GM19025 (cell line): Measurements from ENCODE around the gene DACT2.
"Not testable (repeated sequence)": the region's sequence is repeated elsewhere in the genome, so short reads cannot be mapped to it uniquely, and the experiment has no call there.

Experiments
- ATAC-seq: cut with Tn5 transposase; IDR thresholded peaks from one replicate; pipeline ENCODE4 v1.9.1; 2021; ENCODE audit warnings: mild to moderate bottlenecking, low read depth, moderate library complexity; ENCODE audit not compliant: unreplicated experiment

The DACT2 gene, protein sequence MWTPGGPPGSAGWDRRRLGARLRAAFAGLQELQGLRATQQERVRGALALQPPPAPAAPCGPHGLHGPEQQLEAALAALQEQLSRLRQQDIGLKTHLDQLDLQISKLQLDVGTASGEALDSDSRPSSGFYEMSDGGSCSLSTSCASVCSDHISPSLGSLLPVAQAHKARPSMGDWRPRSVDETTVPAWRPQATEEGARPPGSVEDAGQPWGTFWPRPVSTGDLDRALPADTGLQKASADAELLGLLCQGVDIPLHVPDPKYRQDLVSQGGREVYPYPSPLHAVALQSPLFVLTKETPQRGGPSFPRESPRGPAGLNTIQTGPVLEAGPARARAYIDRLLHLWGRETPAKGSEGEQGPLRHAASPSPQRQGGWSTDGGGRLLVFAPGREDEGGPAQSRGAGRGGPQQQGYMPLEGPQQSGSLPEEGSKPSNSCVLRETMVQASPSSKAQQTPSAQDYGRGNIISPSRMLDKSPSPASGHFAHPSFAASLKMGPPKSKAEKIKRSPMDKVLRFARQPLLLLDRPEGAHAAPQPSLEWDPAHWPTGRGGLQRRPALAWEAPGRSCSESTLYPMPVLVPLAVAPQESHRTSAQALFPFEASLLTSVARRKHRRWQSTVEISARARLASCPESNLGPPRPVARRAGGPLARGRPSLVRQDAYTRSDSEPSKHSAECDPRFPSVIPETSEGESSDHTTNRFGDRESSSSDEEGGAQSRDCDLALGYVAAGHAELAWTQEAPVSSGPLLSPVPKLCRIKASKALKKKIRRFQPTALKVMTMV

DNA sequence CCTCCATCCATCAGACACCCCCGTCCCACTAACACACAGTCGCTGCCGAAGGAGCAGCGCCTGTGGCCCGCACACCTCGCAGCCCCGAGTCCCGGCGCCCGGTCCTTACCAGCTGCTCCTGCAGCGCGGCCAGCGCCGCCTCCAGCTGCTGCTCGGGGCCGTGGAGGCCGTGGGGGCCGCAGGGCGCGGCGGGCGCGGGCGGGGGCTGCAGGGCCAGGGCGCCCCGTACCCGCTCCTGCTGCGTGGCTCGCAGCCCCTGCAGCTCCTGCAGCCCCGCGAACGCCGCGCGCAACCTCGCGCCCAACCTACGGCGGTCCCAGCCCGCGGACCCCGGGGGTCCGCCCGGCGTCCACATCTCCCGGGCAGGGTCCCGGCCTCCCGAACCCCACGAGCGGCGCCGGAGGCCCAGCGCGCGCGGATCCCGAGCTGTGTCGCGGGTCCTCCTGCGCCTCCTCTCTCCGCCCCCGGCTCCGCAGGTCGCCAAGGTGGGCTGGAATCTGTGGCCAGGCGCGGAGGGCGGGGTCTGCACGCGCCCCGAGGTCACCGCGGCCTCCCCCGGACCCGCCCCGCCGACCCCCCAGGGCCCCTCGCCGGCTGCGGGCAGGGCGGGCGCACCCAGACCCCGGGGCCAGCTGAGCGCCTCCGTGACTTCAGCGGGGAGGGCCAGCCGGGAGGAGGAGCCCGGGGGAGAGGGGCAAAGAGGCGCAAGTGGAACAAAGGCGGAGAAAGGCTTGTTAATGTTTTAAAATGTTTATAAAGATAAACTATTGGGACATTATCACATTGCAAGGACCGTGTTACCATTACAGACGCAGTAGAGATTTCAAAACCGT lies at the start of gene DACT2:
Gene DACT2 (minus strand): TSS at position 499 of the 833 bp plus-strand sequence. CDS start 144 bp downstream, at position 355.
- ATAC-seq = no peak

DNA sequence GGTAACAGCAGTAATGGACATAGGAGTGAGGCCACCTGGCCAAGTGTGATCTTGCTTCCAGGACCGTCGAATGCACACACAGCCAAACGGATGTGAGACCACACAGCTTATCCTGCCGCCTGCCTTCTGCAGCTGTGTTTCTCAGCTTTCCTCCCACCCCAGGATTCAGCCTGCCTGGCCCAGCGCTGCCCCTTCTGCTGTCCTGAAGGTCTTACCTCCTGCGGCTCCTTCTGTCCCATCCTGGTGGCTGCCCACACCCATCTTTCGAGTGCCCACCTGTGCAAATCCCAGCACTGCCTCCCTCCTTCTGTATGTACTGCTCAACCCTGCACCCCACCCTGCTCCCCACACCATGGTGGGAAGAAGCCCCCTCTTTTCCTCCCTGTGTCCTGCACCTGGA lies 49.4 kb upstream of the DACT2 start:
- ATAC-seq = no peak

DNA sequence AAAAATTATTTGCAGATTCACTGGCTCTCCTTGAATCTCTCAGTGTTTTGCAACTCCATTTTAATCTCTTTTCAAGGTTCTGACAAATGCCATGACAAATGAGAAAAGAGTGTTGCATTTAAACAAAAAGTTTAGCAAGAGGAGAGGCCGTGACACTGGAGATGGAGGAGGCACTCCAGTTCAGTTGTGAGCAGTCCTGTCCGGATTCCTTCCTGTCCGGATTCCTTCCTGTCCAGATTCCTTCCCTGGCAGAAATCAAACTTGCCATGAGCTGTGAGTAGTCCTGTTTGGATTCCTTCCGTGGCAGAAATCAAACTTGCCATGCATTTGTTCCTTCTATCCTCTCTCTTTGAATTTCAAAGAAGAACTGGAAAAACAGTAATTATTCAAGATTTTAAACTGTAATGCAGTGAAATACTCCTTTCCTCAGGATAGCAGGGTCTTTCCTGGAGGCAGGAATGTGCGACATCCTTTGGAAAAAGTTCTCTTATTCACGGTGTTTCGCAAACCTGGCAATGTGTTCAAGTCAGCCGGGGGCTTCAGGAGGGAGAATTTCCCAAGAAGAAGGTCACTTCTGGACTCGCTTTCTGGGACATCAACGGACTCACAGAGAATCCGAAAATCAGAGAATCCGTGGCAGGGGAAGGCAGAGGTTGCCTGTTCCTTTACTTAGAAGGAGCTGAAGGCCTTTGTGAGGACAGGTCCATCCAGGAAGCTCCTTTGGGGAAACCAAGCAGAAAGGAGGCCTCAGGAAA lies 48.7 kb upstream of the DACT2 start:
- ATAC-seq = no peak

DNA sequence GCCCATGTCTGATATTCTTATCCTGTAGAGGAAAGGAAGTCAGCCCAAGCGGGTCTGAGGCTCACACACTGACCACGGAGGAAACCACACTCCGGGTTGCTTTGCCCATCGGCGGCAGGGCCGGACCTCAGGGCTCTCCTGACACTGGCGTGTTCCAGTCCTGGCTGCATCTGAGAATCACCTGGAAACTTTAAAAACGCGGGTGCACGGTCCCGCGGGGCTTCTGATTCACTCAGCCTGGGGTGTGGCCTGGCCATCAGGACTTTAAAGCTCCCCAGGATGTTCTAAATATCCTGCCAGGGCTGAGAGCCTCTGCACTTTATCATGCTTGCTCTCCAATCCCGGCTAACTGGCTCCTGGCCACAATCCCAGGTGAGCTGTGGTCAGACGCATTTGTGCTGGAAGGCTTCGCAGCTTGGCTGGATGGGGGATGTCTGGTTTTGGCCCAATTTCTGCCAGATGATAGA lies 47.7 kb upstream of the DACT2 start:
- no peak for ATAC-seq

DNA sequence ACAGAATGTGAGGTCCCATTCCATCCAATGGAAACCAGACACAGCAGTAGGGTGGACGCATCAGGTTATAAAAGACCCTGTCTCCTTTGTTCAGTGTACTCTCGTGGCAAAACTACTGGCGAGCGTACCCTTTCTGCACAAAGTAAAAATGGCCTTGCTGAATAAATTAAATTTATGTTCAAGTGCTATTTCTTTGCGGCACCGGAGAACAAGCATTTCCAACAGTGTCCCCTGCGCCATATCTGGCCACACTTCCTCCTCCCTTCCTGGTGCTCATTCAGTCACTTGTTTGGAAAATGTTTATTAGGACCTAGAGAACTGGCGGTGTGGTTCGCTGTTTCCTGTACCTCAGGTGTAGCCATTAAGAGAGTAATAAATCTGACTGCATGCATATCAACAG lies 46.9 kb upstream of the DACT2 start:
- ATAC-seq = no peak

DNA sequence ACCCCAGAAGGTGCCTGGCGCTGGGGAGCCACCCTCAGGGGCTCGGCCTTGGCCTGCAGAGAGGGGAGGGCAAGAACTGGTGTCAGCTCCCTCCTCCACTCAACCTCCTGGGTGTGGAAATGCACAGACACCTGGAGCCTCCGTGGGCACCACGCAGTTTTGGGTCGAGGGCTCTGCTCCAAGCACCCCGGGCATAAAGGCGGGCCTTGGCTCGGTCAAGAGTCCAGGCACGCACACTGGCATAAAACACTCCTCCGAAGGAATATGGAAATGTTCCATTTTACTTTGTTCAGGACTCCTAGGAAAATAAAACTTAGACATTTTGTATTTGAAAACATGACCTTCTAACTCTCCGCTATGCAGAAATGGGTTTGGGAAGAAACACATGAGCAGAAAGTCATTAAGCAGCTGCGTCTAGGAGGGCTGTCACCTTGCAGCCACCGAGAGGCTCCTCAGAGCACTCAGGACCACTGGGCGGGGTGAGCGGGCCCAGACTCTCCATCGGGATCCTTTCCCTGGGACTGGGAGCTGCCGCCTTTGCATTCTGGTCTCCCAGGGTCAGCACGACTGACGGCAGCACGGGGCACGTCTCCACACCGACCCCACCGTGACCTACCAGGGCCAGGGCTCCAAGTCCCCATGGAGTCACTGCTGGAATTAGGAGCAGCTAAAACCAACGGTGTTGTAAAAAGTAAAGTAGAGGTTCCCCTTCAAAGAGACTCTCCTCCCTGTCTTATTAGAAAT lies 46.0 kb upstream of the DACT2 start:
- no peak for ATAC-seq

DNA sequence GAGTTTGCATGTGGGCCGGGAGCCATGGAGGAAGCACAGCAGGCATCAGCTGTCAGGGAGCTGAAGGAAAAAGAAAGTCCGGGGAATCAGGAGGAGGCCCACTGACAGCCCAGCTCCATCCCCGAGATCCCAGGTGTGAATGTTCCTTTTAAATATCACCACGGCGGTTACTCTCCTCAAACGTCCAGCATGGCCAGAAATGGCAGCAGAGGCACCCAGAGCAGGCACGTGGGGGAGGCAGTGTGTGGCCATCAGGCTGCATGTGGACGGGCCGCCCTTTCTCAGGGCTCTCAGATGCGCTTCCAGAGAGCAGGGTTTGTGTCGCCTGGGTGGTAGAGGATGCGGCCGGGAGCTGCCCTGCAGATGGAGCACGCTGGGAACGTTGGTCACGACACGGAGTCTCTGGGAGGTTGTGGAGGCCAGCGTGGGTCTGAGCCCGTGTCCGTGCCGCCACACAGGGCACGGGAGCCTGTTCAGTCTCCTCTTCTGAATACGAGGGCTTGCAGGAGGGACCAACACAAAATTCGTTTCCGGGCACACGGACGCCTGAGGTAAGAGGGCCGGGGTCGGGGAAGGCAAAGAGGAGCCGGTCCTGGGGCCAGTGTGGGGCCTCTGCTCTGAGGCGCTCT lies 45.3 kb upstream of the DACT2 start:
- ATAC-seq = no peak

DNA sequence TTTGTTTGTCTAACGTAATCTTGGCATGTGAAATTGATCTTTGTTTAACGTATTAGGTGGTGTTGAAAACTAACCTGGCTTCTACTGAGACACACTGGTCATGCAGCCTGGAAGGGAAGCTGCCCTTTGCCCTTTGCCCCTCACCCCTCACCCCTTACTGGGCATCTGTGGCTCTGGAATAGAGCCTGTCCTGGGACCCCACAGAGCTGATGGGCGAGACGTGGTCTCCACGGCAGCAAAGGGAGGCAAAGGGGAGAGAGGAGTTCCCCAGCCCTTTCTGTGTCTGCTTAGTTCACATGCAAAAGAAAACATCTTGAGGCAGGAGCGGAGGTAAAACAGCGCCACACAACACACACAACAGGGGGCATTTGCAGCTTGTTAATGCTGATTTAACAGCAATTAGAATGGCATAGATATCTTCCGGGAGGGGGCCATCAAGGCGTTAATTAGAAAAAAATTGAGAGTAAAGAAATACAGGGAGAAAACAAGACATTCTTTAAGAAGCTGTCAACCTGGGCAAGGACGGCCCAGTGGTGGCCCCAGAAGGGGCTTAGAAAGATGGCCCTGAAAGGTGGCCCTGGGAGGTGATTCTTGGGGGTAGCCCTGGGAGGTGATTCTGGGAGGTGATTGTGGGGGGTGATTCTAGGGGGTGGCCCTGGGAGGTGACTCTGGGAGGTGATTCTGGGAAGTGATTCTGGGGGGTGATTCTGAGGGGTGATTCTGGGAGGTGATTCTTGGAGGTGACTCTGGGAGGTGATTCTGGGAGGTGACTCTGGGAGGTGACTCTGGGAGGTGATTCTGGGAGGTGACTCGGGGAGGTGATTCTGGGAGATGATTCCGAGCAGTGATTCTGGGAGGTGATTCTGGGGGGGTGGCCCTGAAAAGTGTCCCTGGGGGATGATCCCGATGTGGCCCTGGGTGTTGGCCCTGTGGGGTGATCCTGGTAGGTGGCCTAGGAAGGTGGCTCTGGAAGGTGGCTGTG lies 44.5 kb upstream of the DACT2 start:
- ATAC-seq = no peak

DNA sequence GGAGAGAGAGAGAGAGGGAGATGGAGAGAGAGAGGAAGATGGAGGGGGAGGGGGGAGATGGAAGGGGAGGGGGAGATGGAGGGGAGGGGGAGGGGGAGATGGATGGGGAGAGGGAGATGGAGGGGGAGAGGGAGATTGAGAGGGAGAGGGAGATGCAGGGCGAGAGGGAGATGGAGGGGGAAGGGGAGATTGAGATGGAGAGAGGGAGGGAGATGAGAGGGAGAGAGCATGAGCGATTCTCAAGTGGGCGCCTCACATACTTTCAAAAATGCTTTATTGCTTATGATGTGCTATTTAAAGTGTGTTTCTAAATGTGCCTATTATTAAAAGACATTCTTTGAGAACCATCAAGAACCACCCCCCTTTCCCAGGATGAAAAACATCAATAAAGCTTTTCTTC lies 43.7 kb upstream of the DACT2 start:
- ATAC-seq = no peak

DNA sequence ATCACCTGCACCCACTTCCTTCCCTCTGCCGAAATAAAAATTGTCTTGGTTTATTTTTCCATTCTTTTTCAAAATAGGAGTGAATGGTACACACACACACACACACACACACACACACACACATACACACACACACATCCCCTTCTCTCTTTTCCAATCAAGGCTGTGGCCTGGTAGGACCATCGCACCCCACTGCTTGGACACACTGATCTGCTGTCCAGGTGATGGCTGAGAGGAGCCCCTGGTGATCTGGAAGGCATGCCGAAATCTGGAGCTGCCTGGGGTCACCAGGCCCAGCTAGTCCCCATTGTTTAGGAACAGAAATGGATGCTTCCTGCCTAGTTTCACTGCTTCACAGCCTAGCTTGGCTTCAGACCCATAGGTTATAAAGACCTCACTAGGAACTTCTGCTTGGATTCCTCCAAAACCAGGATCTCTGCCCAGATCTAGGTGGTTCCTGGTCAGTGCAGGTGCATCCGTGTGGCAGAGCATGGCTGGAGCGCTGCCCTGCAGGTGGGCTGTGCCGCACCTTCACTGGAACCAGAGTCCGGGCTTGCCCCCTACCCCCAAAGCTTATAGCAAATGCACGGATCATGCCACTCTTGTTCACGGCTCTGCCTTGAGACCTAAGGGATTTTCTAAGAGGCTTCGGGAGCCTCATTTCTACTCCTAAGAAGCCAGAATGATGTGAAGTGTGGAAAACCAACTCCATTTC lies 42.9 kb upstream of the DACT2 start:
- ATAC-seq = no peak

DNA sequence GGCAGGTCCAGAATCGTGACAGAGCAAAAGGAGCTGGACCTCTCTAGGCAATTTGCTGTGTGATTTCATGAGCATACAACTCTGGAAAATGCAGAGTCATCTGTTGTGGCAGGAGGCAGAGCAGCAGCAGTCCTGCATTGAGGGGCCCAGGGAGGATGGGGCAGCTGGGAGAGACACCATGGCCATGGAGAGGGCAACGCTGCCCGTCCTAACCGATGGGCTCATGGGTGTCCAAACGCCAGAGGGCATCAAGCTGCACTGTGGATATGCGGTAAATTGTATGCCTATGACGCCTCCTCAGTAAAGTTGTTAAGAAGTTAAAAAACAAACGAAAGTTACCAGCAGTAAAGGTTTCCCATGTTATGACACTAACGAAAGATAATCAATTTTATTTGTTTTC lies 42.2 kb upstream of the DACT2 start:
- ATAC-seq = no peak

DNA sequence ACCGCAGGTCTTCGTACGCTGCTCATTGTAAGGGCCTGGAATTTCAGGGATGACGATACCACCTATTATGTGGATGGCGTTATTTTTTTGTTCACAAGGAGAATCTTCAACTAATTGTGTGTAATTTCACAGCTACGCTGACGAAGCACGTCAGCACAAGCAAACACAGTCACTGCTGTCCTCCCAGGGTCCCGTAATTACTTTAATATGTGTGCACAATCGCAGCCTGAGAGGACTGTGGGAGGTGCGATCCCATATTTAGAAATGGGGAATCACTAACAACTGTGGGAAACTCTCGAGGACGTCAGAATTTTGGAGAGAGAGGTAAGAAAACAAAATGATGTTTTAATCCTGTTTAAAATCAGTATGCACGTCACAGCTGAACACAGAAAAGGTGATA lies 40.2 kb upstream of the DACT2 start:
- no peak for ATAC-seq

DNA sequence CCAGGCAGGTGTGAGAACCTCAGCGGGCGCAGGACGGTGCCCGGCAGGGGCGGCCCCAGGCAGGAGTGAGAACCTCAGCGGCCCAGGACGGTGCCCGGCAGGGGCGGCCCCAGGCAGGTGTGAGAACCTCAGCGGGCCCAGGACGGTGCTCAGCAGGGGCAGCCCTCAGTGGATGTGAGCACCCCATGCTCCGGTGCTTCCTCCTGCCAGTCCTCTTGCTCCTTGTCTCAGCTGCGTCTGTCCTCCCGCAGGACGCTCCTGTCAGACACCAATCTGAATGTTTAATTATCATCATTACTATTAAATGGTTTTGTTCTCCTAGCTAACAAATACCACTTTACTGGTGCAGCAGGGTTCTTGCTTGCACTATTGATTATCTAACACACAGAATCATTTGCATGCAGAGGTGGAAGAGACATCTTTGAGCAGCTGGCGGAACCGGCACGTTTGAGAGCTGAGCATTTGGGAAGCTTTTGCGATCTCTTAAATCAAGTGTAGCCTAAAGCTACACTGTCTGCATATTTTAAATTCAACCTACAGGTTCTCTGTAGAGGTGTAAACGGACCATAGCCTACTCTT lies 39.4 kb upstream of the DACT2 start:
- no peak for ATAC-seq

DNA sequence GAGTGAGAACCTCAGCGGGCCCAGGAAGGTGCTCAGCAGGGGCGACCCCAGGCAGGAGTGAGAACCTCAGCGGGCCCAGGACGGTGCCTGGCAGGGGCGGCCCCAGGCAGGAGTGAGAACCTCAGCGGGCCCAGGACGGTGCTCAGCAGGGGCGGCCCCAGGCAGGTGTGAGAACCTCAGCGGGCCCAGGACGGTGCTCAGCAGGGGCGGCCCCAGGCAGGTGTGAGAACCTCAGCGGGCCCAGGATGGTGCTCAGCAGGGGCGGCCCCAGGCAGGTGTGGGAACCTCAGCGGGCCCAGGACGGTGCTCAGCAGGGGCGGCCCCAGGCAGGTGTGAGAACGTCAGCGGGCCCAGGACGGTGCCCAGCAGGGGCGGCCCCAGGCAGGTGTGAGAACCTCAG lies 37.3 kb upstream of the DACT2 start:
- not testable (repeated sequence) for ATAC-seq

DNA sequence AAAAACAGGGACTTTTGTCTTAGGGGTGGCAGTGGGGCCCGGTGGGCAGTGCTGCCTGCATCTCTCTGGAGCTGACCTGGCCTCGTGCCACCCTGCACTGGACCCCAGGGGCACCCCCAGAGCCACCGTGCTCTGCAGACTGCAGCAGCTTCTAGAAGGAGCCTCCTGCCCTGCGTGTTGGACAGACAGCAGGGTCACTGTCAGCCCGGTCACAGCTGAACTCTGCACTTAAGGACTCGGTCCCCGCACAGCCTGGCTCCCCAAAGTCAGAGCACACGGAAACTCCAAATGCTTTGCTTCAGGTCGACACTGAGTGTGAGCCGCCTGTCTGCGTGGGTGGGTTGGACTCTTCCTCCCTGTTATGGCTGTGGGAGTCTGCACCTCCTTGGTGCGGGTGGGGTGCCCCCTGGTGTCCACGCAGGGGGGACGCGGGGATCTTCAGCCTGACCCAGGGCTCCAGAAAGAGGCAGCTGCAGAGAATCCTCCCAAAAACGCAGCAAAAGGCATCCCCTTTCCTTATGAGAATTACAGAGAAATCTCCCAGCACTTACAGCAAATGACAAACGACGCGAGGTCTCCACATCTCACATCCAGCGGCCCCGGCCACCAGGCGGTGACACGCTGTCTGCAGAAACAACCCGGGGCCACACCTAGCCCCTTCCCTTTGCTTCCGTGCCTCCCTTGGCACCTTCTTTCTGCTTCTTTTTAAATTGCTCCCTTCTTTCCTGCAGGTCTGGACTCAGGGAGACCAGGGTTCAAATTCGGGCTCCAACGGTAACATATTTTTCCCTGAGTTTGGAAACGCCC lies 36.3 kb upstream of the DACT2 start:
- ATAC-seq = no peak

DNA sequence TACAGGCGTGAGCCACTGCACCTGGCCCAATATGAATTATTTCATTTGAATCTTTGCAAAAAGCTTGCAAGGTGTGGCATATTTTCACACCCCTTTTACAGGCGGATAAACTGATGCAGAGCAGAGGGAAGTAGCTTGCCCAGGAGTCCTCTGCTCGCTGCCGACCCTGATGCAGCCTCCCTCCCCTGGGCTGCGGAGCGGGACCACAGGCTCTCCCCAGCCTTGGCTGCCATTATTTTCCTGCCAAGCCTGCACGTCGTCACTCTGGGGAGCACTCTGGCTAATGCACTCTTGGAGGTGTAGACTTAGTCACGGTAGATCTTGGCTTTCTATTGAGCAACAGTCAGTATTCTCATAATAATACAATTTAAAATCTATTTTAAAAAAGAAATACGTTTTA lies 34.8 kb upstream of the DACT2 start:
- no peak for ATAC-seq
